Iris pigment epithelial cell (primary cell): ENCODE data around the gene DAZAP1.

ENCODE experiments used
- DNase-seq: peaks from one replicate; pipeline ENCODE4 v3.0.0-alpha.2; 2011; ENCODE audit warnings: low read depth

The DAZAP1 gene

GRCh38 chr19:1459479-1459878, 52.1 kb downstream of the DAZAP1 start:
- no peak for DNase-seq

GRCh38 chr19:1460033-1460995, 52.9 kb downstream of the DAZAP1 start:
- no peak for DNase-seq

GRCh38 chr19:1461862-1462261, 54.5 kb downstream of the DAZAP1 start:
- no peak for DNase-seq

GRCh38 chr19:1465191-1466016, 58.0 kb downstream of the DAZAP1 start:
- DNase-seq = peak; percentile 48

- no peak for DNase-seq
Observed at GRCh38 chr19:1466018-1466460, 58.7 kb downstream of the DAZAP1 start.

GRCh38 chr19:1466461-1467214, 59.3 kb downstream of the DAZAP1 start:
- no peak for DNase-seq

- no peak for DNase-seq
Observed at GRCh38 chr19:1467215-1467489, 59.8 kb downstream of the DAZAP1 start.

GRCh38 chr19:1467490-1468273, 60.3 kb downstream of the DAZAP1 start:
- no peak for DNase-seq

GRCh38 chr19:1468274-1468820, 61.0 kb downstream of the DAZAP1 start:
- no peak for DNase-seq

GRCh38 chr19:1468821-1469254, 61.5 kb downstream of the DAZAP1 start:
- peak; percentile 61 for DNase-seq

- DNase-seq = no peak
Observed at GRCh38 chr19:1469255-1470054, 62.1 kb downstream of the DAZAP1 start.

- DNase-seq = no peak
Observed at GRCh38 chr19:1470055-1470304, 62.6 kb downstream of the DAZAP1 start.

- no peak for DNase-seq
Observed at GRCh38 chr19:1470305-1471009, 63.1 kb downstream of the DAZAP1 start.

GRCh38 chr19:1471010-1471514, 63.7 kb downstream of the DAZAP1 start:
- no peak for DNase-seq

GRCh38 chr19:1471515-1472160, 64.3 kb downstream of the DAZAP1 start:
- DNase-seq = no peak

- DNase-seq = no peak
Observed at GRCh38 chr19:1472231-1473084, 65.1 kb downstream of the DAZAP1 start.

GRCh38 chr19:1473085-1473851, 65.9 kb downstream of the DAZAP1 start:
- no peak for DNase-seq
